Erythroblast (primary cell): ENCODE results near the gene DNASE1L2.

Source experiments
- GATA1 ChIP-seq: IDR thresholded peaks from 2 replicates; pipeline ENCODE4 v1.6.1; 2011; ENCODE audit warnings: low read depth, mild to moderate bottlenecking, control low read depth, low read length, moderate library complexity
- POLR2A ChIP-seq: IDR thresholded peaks from 2 replicates; pipeline ENCODE4 v1.6.1; 2011; ENCODE audit warnings: mild to moderate bottlenecking, low read length

- no peak for TF ChIP-seq POLR2A
- no peak for TF ChIP-seq GATA1
Observed at GRCh38 chr16:2277466-2278271, 41.4 kb downstream of the DNASE1L2 start.
